IPS DF 6.9 (cell line): ENCODE measurements around the gene ME3.

Source experiments
- DNase-seq: peaks from one replicate; pipeline ENCODE4 v3.0.0-alpha.2; 2013; ENCODE audit warnings: low read depth, low spot score
- H3K27ac ChIP-seq: one replicate; pipeline ENCODE4 v1.5.1; 2013; ENCODE audit warnings: low read length, control low read depth
- H3K27me3 ChIP-seq: 2 replicates; pipeline ENCODE4 v1.6.1; 2013; ENCODE audit warnings: mild to moderate bottlenecking, low read length; ENCODE audit not compliant: control insufficient read depth, insufficient read depth
- H3K36me3 ChIP-seq: 2 replicates; pipeline ENCODE4 v1.6.1; 2013; ENCODE audit warnings: low read length; ENCODE audit not compliant: control insufficient read depth, insufficient read depth
- H3K4me1 ChIP-seq: 2 replicates; pipeline ENCODE4 v1.6.1; 2013; ENCODE audit warnings: low read length; ENCODE audit not compliant: control insufficient read depth, insufficient read depth
- H3K4me3 ChIP-seq: 2 replicates; pipeline ENCODE4 v1.5.1; 2013; ENCODE audit warnings: mild to moderate bottlenecking, low read length
- H3K9me3 ChIP-seq: 2 replicates; pipeline ENCODE4 v1.6.1; 2013; ENCODE audit warnings: low read length, inconsistent platforms; ENCODE audit not compliant: control insufficient read depth, insufficient read depth
- WGBS: extraction: QIAGEN DNeasy Blood & Tissue Kit; methylation state at CpG from one replicate; pipeline ENCODE4 v1.1.7; 2013; ENCODE audit warnings: mixed read lengths, missing lambda C conversion rate; ENCODE audit not compliant: insufficient read length, insufficient coverage; 5-methylcytosine and 5-hydroxymethylcytosine counted together

ME3 gene

DNA sequence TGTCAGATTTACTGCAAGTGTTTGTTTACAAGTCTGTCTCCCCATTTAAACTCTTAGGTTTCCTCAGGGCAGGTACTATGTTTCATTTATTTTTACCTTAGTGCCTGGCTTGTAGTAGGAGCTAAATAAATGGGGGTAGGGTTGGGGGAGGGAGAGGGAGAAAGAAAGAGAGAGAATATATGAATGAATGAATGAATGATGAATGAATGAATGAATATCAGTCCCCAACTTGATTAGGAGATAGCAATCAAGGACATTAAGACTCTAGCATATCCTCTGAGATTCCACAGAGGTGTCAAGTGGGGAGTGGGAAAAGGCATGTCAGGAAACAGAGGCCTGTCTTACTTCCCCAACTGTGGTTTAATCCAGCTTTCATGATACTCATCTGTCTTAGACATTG, 83.2 kb downstream of the ME3 start:
- no peak overlapping the region for H3K4me3 ChIP-seq
- no peak for DNase-seq
- no peak overlapping the region for H3K27ac ChIP-seq
- no peaks in the 10 kb centered on the region for H3K36me3 ChIP-seq
- H3K27me3 ChIP-seq, result no peaks in the 10 kb centered on the region
- no peaks in the 10 kb centered on the region for H3K9me3 ChIP-seq
- peaks cover 6% of the 10 kb centered on the region; the same call in 1 of the 2 replicates for H3K4me1 ChIP-seq

DNA sequence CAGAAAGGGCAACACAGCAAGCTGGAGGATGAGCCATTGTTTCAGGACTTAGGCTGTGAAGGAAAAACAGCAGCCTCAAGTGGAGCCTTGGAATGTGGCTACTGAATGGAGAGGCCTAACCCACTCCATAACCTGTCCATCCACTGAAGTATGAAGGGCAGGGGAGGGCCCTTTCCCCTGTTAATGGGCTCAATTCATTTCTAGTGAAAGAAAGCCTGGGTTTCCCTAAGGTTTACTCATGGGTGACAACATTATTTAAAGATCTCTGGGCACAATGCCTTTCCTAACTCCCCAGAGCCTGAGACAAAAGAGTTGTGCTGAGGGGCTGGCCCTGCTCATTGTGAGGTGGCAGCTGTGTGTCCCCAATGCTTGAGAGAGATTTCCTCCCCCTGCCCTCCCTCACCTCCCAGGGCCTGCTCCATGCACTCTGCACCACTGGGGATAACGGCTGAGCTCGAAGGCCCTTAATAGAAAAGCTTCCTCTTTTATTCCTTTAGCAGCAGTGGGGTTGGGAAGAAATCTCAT, 83.8 kb downstream of the ME3 start:
- no CpG with 5 or more reads among the region's 2 CpGs for WGBS
- Histone ChIP-seq H3K4me3 (no peak overlapping the region), H3K9me3 (no peaks in the 10 kb centered on the region), H3K27me3 (no peaks in the 10 kb centered on the region), H3K36me3 (no peaks in the 10 kb centered on the region), H3K4me1 (peaks cover 6% of the 10 kb centered on the region; the same call in 1 of the 2 replicates), H3K27ac (no peak overlapping the region)
- no peak for DNase-seq

DNA sequence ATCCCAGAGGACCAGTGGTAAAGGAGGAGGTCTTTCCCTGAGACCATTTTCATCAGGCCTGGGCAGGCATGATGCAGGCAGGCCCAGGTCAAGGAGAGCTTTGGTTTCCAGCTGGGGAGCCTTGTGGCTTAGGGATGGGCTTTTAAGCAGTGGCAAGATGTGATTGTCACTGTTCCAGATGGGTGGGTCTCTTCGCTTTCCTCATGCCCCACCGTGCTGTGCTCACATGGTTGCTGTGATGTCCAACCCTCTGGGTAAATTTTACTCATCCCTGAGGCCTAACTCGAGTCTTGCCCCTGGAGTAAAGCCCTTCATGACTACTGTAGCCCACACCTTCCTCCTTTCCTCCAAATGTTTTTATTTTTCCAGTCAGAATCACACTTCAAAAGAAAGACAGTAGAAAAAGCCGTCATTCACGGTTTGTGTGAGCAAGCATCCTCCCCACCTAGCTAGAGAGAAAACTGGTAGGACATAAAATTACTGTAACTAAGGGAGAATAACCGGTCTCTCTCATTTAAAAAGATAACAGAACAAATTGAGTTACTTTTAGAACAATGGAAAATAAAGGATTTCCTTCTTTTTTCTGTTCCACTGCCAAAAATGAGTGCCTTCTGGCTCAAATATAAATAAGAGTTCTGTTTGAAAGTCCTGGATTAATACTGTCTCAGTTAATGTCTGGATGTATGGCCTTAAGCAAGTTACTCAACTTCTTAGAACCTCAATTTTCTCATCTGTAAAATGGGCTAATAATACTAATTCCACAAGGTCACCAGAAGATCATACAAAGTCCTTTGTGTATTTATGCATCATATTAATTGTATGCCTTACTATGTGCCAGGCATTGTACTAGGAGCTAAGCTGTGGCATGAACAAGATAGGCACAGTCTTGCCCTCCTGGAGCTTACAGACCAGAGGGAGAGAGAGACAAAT, 84.9 kb downstream of the ME3 start:
- Histone ChIP-seq H3K9me3 (no peaks in the 10 kb centered on the region), H3K36me3 (no peaks in the 10 kb centered on the region), H3K4me1 (peaks cover 3% of the 10 kb centered on the region; the same call in 1 of the 2 replicates), H3K27ac (no peak overlapping the region), H3K4me3 (no peak overlapping the region), H3K27me3 (no peaks in the 10 kb centered on the region)
- no peak for DNase-seq
- WGBS, result no CpG with 5 or more reads among the region's 6 CpGs

DNA sequence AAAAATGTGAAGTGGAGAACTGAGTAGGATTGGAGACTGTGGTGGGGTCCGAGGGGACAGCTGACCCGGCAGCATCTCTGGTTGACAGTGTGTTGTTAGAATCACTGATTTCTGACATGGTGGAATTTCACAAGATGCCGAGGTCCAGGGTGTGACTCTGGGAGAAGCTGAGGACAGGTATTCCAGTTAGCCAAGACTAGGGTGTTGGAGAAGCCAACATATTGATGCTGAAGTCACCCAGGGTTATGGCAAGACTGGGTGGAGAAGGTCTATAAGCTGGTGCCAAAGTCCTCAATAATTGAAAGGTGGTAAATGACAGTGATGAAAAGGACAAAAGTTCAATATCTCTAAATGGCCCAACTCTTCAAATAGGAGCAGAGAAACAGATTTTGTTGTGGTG, 86.1 kb downstream of the ME3 start:
- Histone ChIP-seq H3K36me3 (no peaks in the 10 kb centered on the region), H3K4me3 (no peak overlapping the region), H3K27ac (no peak overlapping the region), H3K27me3 (no peaks in the 10 kb centered on the region), H3K4me1 (no peaks in the 10 kb centered on the region), H3K9me3 (no peaks in the 10 kb centered on the region)
- no CpG with 5 or more reads among the region's 3 CpGs for WGBS
- DNase-seq, result no peak

DNA sequence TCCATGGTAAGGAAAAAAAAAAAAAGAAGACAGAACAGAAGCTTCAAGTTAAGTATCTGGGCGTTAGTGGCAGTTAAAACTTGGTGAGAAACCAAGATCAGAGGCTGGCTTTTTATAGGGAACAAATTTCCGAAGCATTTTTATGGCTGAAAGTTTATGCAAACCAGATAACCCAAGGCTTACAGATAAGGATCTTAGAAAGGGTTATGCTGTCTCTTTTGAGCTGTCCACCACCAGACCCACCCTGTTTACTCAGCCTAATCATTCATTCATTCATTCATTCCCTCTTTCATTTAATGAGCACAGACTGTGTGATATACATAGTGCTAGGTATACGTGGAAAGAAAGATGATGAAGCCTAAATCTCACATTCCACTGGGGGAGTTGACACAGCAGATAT, 89.5 kb downstream of the ME3 start:
- H3K4me3 ChIP-seq, result no peak overlapping the region
- no peak overlapping the region for H3K27ac ChIP-seq
- H3K4me1 ChIP-seq, result no peaks in the 10 kb centered on the region
- no peaks in the 10 kb centered on the region for H3K9me3 ChIP-seq
- no CpG with 5 or more reads among the region's 3 CpGs for WGBS
- H3K27me3 ChIP-seq, result no peaks in the 10 kb centered on the region
- H3K36me3 ChIP-seq, result no peaks in the 10 kb centered on the region
- no peak for DNase-seq

DNA sequence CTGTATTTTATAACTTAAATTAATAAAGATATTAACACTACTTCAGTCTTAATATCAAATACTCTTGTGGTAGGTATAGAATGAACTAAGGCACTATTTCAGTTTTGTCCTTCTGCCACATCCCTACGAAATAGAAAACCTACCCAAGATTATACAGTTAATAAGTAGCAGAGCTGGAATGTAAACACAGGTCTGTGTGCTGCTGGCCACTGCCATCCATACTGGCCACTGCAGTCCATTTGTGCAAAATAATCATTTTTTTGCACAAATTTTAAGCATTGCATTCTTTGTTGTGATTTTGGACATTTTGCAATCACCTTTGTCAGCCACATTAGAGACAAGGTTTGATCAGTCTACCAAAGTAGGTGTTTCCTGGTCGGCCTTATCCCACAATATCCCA, 91.9 kb downstream of the ME3 start:
- peaks cover 2% of the 10 kb centered on the region; the same call in 1 of the 2 replicates for H3K27me3 ChIP-seq
- H3K36me3 ChIP-seq, result no peaks in the 10 kb centered on the region
- no CpG with 5 or more reads among the region's 2 CpGs for WGBS
- no peak for DNase-seq
- H3K27ac ChIP-seq, result no peak overlapping the region
- no peaks in the 10 kb centered on the region for H3K4me1 ChIP-seq
- no peak overlapping the region for H3K4me3 ChIP-seq
- no peaks in the 10 kb centered on the region for H3K9me3 ChIP-seq

DNA sequence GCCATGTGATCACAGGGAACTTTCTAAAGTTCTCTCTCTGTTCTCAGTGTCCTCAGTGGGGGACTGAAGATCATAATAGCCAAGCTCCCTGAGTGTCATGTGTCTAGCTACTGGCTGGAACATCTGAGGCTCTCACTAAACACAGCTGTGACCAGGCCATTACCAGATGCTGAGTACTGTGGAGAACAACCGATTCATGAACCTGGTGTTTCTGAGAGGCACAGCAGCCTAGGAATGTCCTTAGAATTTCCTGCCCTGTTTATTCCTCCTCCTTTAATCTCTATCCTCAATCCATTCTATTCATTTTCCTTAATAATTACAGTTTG, 93.0 kb downstream of the ME3 start:
- H3K27me3 ChIP-seq, result peaks cover 2% of the 10 kb centered on the region; the same call in 1 of the 2 replicates
- WGBS, result no CpG with 5 or more reads among the region's 1 CpG
- no peaks in the 10 kb centered on the region for H3K4me1 ChIP-seq
- no peak for DNase-seq
- no peak overlapping the region for H3K27ac ChIP-seq
- H3K9me3 ChIP-seq, result no peaks in the 10 kb centered on the region
- no peaks in the 10 kb centered on the region for H3K36me3 ChIP-seq
- H3K4me3 ChIP-seq, result no peak overlapping the region

DNA sequence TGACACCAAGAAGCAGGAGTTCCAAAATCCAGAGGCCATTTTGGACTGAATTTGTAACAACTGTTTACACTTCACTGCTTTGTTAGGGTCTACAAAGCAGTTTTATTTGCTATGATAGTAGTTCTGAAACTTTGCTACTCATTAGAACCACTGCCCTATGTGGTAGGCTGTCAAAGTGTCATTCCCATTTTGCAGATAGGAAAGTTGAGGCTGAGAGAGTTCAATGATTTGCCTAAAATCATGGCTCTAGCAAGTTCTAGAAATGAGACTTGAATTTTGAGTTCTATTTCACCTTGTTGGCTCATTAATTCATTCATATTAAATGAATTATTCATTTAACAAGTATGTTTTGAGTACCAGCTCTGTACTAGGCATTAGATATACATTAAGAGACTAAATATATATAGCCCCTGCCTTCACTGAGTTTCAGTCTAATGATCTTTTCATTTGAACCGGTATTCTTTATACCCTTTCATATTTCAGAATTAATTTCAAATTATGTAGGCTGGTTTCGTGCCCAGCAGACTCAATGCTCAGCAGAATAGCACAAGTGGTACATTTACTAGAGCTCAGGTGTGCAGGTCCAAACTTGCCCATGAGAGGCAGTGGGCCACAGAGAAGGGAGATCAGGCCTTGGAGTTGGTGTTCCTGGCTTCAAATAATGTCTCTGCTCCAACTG, 93.5 kb downstream of the ME3 start:
- DNase-seq, result no peak
- Histone ChIP-seq H3K27me3 (peaks cover 2% of the 10 kb centered on the region; the same call in 1 of the 2 replicates), H3K36me3 (no peaks in the 10 kb centered on the region), H3K27ac (no peak overlapping the region), H3K4me1 (no peaks in the 10 kb centered on the region), H3K9me3 (no peaks in the 10 kb centered on the region), H3K4me3 (no peak overlapping the region)
- no CpG with 5 or more reads among the region's 2 CpGs for WGBS

DNA sequence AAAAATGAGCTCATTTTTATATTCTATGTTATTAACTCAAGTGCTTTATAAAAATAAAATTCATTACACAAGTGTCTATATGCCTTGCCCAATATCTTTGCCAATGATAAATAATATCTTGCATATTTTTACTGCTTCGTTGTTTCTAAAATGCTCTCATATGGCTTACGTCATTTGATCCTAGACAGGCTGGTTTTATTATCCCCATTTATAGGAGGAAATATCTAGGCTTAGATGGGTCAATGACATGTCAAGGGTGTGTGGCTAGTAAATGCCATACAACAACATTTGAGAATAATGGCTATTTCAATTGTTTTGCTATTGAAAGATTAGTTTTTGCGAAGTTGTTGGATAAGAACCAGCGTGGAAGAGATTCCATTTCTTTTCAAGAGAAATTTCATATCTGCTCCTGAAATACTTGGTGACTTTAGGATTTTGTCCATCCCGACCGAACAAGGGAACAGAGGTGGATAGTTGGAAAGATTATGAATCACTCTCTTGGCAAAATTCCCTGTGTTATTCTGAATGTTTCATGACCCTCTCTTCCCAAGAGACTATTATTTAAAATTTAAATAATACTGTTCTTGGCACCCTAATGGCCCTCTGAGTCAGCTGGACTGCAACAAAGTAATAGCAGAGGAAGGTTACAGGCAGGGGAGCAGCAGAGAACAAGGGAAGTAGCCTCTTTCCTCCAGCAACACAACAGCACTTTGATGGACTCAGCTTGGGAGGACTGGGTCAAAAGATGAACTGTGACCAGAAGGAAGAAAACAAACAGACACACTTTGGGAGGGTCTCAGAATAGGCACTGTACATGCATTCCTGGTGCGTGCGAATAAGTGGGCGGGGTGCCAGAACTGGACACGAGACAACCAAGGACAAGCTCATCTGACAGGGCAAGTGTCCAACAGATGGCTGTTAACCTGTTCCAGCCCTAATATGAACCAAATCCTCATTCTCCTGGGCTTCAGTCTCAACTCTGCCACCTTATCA, 94.5 kb downstream of the ME3 start:
- peaks cover 2% of the 10 kb centered on the region; the same call in 1 of the 2 replicates for H3K27me3 ChIP-seq
- no peak for DNase-seq
- H3K36me3 ChIP-seq, result no peaks in the 10 kb centered on the region
- no peak overlapping the region for H3K4me3 ChIP-seq
- no peak overlapping the region for H3K27ac ChIP-seq
- no peaks in the 10 kb centered on the region for H3K9me3 ChIP-seq
- WGBS, result no CpG with 5 or more reads among the region's 10 CpGs
- H3K4me1 ChIP-seq, result no peaks in the 10 kb centered on the region
